Measurements from ENCODE around the gene SLC25A30.

GRCh38 chr13:45464141-45464686, 46.0 kb upstream of the SLC25A30 start:
- TF ChIP-seq EZH2 (IDR thresholded peaks at IDR 0.05) (no peak), POLR2AphosphoS5 (IDR thresholded peaks at IDR 0.05; ENCODE audit: borderline replicate concordance, low read depth, low read length) (no peak), FOXP2 (optimal IDR thresholded peaks at IDR 0.05; ENCODE audit: control extremely low read depth, extremely low read length, insufficient read depth) (no peak)
